Mesothelial cell of epicardium (in vitro differentiated cells): ENCODE data around the gene IL10RA. TPM values are rescaled to one million over a fixed set of nuclear protein-coding genes. Genes with fewer than 3 reads are reported as not detected.

Source experiments
- DNase-seq, 2 experiments: peaks; one replicate each; pipeline ENCODE4 v3.0.0; 2021; ENCODE audit warnings: low spot score in 2 of 2; ENCODE audit not compliant: unreplicated experiment in 2 of 2
- H3K27ac Mint-ChIP-seq: 2 replicates; pipeline ENCODE4 v1.8.0; 2021; ENCODE audit warnings: mixed read lengths
- H3K27me3 Mint-ChIP-seq: 2 replicates; pipeline ENCODE4 v1.8.0; 2021; ENCODE audit warnings: low read depth, mixed read lengths
- H3K36me3 Mint-ChIP-seq: 2 replicates; pipeline ENCODE4 v1.8.0; 2021; ENCODE audit warnings: mixed read lengths
- H3K4me1 Mint-ChIP-seq: 2 replicates; pipeline ENCODE4 v1.8.0; 2021; ENCODE audit warnings: mixed read lengths
- H3K4me3 Mint-ChIP-seq: 2 replicates; pipeline ENCODE4 v1.8.0; 2021; ENCODE audit warnings: mild to moderate bottlenecking, moderate library complexity, mixed read lengths
- H3K9me3 Mint-ChIP-seq: 2 replicates; pipeline ENCODE4 v1.8.0; 2021; ENCODE audit warnings: mixed read lengths
- CTCF ChIP-seq: fragments of 200-600 bp; sonication (generic); IDR thresholded peaks from one replicate; pipeline ENCODE4 v1.5.0; 2021; ENCODE audit warnings: antibody characterized with exemption; ENCODE audit not compliant: unreplicated experiment
- total RNA-seq: library from RNA; stranded (reverse); gene quantifications from 3 replicates; pipeline ENCODE4 v1.2.1, GENCODE V29; 2021

IL10RA gene
- total RNA-seq, 1 donor from 2014 or later, result 0.78 TPM

GRCh38 chr11:118015385-118015841, 29.2 kb downstream of the IL10RA start:
- no peak for DNase-seq
- Mint-ChIP-seq H3K27ac (no peak overlapping the region), H3K4me3 (no peak overlapping the region), H3K27me3 (peaks cover 52% of the 10 kb centered on the region), H3K9me3 (peaks cover 4% of the 10 kb centered on the region), H3K4me1 (no peaks in the 10 kb centered on the region), H3K36me3 (no peaks in the 10 kb centered on the region)
- no peak for TF ChIP-seq CTCF

GRCh38 chr11:118016104-118016503, 29.9 kb downstream of the IL10RA start:
- peaks cover 52% of the 10 kb centered on the region for H3K27me3 Mint-ChIP-seq
- peaks cover 8% of the 10 kb centered on the region for H3K9me3 Mint-ChIP-seq

GRCh38 chr11:118017111-118017510, 30.9 kb downstream of the IL10RA start:
- no peak for TF ChIP-seq CTCF
- no peaks in the 10 kb centered on the region for H3K4me1 Mint-ChIP-seq
- no peak overlapping the region for H3K27ac Mint-ChIP-seq
- H3K27me3 Mint-ChIP-seq, result peaks cover 52% of the 10 kb centered on the region
- no peak for DNase-seq
- H3K36me3 Mint-ChIP-seq, result no peaks in the 10 kb centered on the region
- H3K4me3 Mint-ChIP-seq, result no peak overlapping the region
- H3K9me3 Mint-ChIP-seq, result peaks cover 11% of the 10 kb centered on the region

More at GRCh38 chr11:118016104-118016503, 29.9 kb downstream of the IL10RA start:
- Mint-ChIP-seq H3K4me1 (no peaks in the 10 kb centered on the region), H3K27ac (no peak overlapping the region), H3K36me3 (no peaks in the 10 kb centered on the region), H3K4me3 (no peak overlapping the region)
- no peak for TF ChIP-seq CTCF
- DNase-seq, result no peak

- no peak overlapping the region for H3K27ac Mint-ChIP-seq
- H3K9me3 Mint-ChIP-seq, result peaks cover 11% of the 10 kb centered on the region
- TF ChIP-seq CTCF, result no peak
- H3K27me3 Mint-ChIP-seq, result peaks cover 54% of the 10 kb centered on the region
- H3K4me1 Mint-ChIP-seq, result no peaks in the 10 kb centered on the region
- H3K4me3 Mint-ChIP-seq, result no peak overlapping the region
- no peak for DNase-seq
- no peaks in the 10 kb centered on the region for H3K36me3 Mint-ChIP-seq
These were observed 31.6 kb downstream of the IL10RA start for GRCh38 chr11:118017631-118018315.

GRCh38 chr11:118018401-118018800, 32.2 kb downstream of the IL10RA start:
- Mint-ChIP-seq H3K27ac (no peak overlapping the region), H3K4me3 (no peak overlapping the region), H3K9me3 (peaks cover 11% of the 10 kb centered on the region), H3K36me3 (no peaks in the 10 kb centered on the region), H3K27me3 (peaks cover 50% of the 10 kb centered on the region), H3K4me1 (no peaks in the 10 kb centered on the region)
- no peak for TF ChIP-seq CTCF
- DNase-seq, result no peak
